ENCODE results near the gene MAP3K4. TPM values are rescaled to one million over a fixed set of nuclear protein-coding genes. Genes with fewer than 3 reads are reported as not detected.
"Not testable (repeated sequence)": the region's sequence is repeated elsewhere in the genome, so short reads cannot be mapped to it uniquely, and the experiment has no call there.

Gene MAP3K4
- polyA plus RNA-seq, 1 donor from 2014 or later = 31.0 TPM

- no peaks in the 10 kb centered on the region for H3K79me2 ChIP-seq (replicated peaks; ENCODE audit: insufficient read depth, low read length)
- TF ChIP-seq TAF1 (IDR thresholded peaks at IDR 0.05; ENCODE audit: low read depth) (no peak), POLR2AphosphoS5 (IDR thresholded peaks at IDR 0.05) (no peak), RAD21 (conservative IDR thresholded peaks at IDR 0.05) (no peak), EP300 (conservative IDR thresholded peaks at IDR 0.05; ENCODE audit: poor library complexity, severe bottlenecking) (no peak), EZH2 (IDR thresholded peaks at IDR 0.05; ENCODE audit: borderline replicate concordance, insufficient read depth, low read length, poor library complexity, severe bottlenecking) (no peak), SMC3 (conservative IDR thresholded peaks at IDR 0.05; ENCODE audit: poor library complexity) (no peak), MXI1 (conservative IDR thresholded peaks at IDR 0.05; ENCODE audit: poor library complexity, severe bottlenecking) (no peak)
- TF ChIP-seq, protein P1, sequence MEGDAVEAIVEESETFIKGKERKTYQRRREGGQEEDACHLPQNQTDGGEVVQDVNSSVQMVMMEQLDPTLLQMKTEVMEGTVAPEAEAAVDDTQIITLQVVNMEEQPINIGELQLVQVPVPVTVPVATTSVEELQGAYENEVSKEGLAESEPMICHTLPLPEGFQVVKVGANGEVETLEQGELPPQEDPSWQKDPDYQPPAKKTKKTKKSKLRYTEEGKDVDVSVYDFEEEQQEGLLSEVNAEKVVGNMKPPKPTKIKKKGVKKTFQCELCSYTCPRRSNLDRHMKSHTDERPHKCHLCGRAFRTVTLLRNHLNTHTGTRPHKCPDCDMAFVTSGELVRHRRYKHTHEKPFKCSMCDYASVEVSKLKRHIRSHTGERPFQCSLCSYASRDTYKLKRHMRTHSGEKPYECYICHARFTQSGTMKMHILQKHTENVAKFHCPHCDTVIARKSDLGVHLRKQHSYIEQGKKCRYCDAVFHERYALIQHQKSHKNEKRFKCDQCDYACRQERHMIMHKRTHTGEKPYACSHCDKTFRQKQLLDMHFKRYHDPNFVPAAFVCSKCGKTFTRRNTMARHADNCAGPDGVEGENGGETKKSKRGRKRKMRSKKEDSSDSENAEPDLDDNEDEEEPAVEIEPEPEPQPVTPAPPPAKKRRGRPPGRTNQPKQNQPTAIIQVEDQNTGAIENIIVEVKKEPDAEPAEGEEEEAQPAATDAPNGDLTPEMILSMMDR (IDR thresholded peaks at IDR 0.05; ENCODE audit: poor library complexity, severe bottlenecking) = no peak
- TF ChIP-seq, protein P2, sequence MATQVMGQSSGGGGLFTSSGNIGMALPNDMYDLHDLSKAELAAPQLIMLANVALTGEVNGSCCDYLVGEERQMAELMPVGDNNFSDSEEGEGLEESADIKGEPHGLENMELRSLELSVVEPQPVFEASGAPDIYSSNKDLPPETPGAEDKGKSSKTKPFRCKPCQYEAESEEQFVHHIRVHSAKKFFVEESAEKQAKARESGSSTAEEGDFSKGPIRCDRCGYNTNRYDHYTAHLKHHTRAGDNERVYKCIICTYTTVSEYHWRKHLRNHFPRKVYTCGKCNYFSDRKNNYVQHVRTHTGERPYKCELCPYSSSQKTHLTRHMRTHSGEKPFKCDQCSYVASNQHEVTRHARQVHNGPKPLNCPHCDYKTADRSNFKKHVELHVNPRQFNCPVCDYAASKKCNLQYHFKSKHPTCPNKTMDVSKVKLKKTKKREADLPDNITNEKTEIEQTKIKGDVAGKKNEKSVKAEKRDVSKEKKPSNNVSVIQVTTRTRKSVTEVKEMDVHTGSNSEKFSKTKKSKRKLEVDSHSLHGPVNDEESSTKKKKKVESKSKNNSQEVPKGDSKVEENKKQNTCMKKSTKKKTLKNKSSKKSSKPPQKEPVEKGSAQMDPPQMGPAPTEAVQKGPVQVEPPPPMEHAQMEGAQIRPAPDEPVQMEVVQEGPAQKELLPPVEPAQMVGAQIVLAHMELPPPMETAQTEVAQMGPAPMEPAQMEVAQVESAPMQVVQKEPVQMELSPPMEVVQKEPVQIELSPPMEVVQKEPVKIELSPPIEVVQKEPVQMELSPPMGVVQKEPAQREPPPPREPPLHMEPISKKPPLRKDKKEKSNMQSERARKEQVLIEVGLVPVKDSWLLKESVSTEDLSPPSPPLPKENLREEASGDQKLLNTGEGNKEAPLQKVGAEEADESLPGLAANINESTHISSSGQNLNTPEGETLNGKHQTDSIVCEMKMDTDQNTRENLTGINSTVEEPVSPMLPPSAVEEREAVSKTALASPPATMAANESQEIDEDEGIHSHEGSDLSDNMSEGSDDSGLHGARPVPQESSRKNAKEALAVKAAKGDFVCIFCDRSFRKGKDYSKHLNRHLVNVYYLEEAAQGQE (IDR thresholded peaks at IDR 0.05; ENCODE audit: borderline replicate concordance) = no peak
- peaks cover 10% of the 10 kb centered on the region for H3K36me3 ChIP-seq (ENCODE audit: insufficient read depth, low read length)
Observed at GRCh38 chr6:161117942-161118341, 126.4 kb downstream of the MAP3K4 start.

DNA sequence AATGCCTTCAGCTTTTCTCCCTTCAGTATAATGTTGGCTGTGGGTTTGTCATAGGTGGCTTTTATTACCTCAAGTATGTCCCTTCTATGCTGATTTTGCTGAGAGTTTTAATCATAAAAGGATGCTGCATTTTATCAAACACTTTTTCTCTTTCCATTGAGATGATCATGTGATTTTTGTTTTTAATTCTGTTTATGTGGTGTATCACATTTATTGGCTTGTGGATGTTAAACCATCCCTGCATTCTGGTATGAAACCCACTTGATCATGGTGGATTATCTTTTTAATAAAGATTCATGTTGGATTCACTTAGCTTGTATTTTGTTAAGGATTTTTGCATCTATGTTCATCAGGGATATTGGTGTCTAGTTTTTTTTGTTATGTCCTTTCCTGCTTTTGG is 131.8 kb downstream of the MAP3K4 start:
- not testable (repeated sequence) for H3K9me3 ChIP-seq (ENCODE audit: low read length)

More at GRCh38 chr6:161117942-161118341, 126.4 kb downstream of the MAP3K4 start:
- Histone ChIP-seq H3K9me3 (ENCODE audit: low read length) (no peaks in the 10 kb centered on the region), H3K4me3 (ENCODE audit: low read length) (no peak overlapping the region), H3K9me2 (ENCODE audit: insufficient read depth, low read length) (no peaks in the 10 kb centered on the region), H3K27ac (ENCODE audit: low read length) (no peak overlapping the region), H2AFZ (ENCODE audit: low read depth, low read length) (no peak overlapping the region), H3K9ac (ENCODE audit: low read length) (no peak overlapping the region), H3K4me2 (ENCODE audit: low read length) (no peak overlapping the region), H4K20me1 (ENCODE audit: insufficient read depth) (no peaks in the 10 kb centered on the region), H3F3A (ENCODE audit: insufficient read depth, low read length, poor library complexity, severe bottlenecking) (no peaks in the 10 kb centered on the region), H3K27me3 (ENCODE audit: insufficient read depth, low read depth, low read length) (no peaks in the 10 kb centered on the region)

DNA sequence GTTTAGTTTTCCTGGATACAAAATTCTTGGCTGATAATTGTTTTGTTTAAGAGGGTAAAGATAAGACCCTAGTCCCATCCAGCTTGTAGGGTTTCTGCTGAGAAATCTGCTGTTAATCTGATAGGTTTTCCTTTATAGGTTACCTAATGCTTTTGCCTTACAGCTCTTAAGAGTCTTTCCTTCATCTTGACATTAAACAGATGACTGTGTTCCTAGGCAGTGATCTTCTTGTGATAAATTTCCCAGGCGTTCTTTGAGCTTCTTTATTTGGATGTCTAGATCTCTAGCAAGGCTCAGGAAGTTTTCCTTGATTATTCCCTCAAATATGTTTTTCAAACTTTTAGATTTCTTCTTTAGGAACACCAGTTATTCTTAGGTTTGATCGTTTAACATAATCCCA is 134.0 kb downstream of the MAP3K4 start:
- Histone ChIP-seq H4K20me1 (ENCODE audit: insufficient read depth) (no peaks in the 10 kb centered on the region), H3K27me3 (ENCODE audit: insufficient read depth, low read depth, low read length) (no peaks in the 10 kb centered on the region), H3K9ac (ENCODE audit: low read length) (no peak overlapping the region), H3K4me2 (ENCODE audit: low read length) (no peak overlapping the region), H3K36me3 (ENCODE audit: insufficient read depth, low read length) (peaks cover 23% of the 10 kb centered on the region), H3K9me3 (ENCODE audit: low read length) (peaks cover 6% of the 10 kb centered on the region), H3K4me3 (ENCODE audit: low read length) (no peak overlapping the region), H3K79me2 (replicated peaks; ENCODE audit: insufficient read depth, low read length) (no peaks in the 10 kb centered on the region), H3F3A (ENCODE audit: insufficient read depth, low read length, poor library complexity, severe bottlenecking) (no peaks in the 10 kb centered on the region), H2AFZ (ENCODE audit: low read depth, low read length) (no peak overlapping the region), H3K9me2 (ENCODE audit: insufficient read depth, low read length) (no peaks in the 10 kb centered on the region), H3K27ac (ENCODE audit: low read length) (no peak overlapping the region)
- TF ChIP-seq MXI1 (conservative IDR thresholded peaks at IDR 0.05; ENCODE audit: poor library complexity, severe bottlenecking) = no peak
- no peak for TF ChIP-seq EP300 (conservative IDR thresholded peaks at IDR 0.05; ENCODE audit: poor library complexity, severe bottlenecking)
- no peak for TF ChIP-seq EZH2 (IDR thresholded peaks at IDR 0.05; ENCODE audit: borderline replicate concordance, insufficient read depth, low read length, poor library complexity, severe bottlenecking)
- no peak for TF ChIP-seq RAD21 (conservative IDR thresholded peaks at IDR 0.05)
- TF ChIP-seq, protein P2 (IDR thresholded peaks at IDR 0.05; ENCODE audit: borderline replicate concordance) = no peak
- TF ChIP-seq, protein P1 (IDR thresholded peaks at IDR 0.05; ENCODE audit: poor library complexity, severe bottlenecking) = no peak
- no peak for TF ChIP-seq TAF1 (IDR thresholded peaks at IDR 0.05; ENCODE audit: low read depth)
- TF ChIP-seq POLR2AphosphoS5 (IDR thresholded peaks at IDR 0.05) = no peak
- TF ChIP-seq SMC3 (conservative IDR thresholded peaks at IDR 0.05; ENCODE audit: poor library complexity) = no peak

More for the DNA sequence above, 131.8 kb downstream of the MAP3K4 start:
- not testable (repeated sequence) for H3K9ac ChIP-seq (ENCODE audit: low read length); H2AFZ ChIP-seq (ENCODE audit: low read depth, low read length); H3K27ac ChIP-seq (ENCODE audit: low read length); H3K27me3 ChIP-seq (ENCODE audit: insufficient read depth, low read depth, low read length); H3K9me2 ChIP-seq (ENCODE audit: insufficient read depth, low read length); H3K4me3 ChIP-seq (ENCODE audit: low read length); H3K4me2 ChIP-seq (ENCODE audit: low read length); H3K79me2 ChIP-seq (replicated peaks; ENCODE audit: insufficient read depth, low read length); H3F3A ChIP-seq (ENCODE audit: insufficient read depth, low read length, poor library complexity, severe bottlenecking); H4K20me1 ChIP-seq (ENCODE audit: insufficient read depth)
- H3K36me3 ChIP-seq (ENCODE audit: insufficient read depth, low read length) = peaks cover 14% of the 10 kb centered on the region
